Mucosa of descending colon (tissue), 3 donors: Measurements from ENCODE around the gene SLC8A3. TPM values are rescaled to one million over a fixed set of nuclear protein-coding genes. Genes with fewer than 3 reads are reported as not detected.

Source experiments
- ATAC-seq: fragments of 200-7000 bp; cut with Tn5 transposase; one replicate; pipeline ENCODE4 v1.9.1; 2020; ENCODE audit warnings: mild to moderate bottlenecking, moderate library complexity
- DNase-seq, 3 donors: peaks; one replicate each; pipeline ENCODE4 v3.0.0-alpha.2; 2020
- H3K36me3 ChIP-seq: fragments of 200-600 bp; one replicate; pipeline ENCODE4 v1.8.0; 2021; ENCODE audit warnings: low read depth, mild to moderate bottlenecking
- H3K4me1 ChIP-seq: fragments of 200-600 bp; one replicate; pipeline ENCODE4 v1.8.0; 2021; ENCODE audit warnings: low read depth, mild to moderate bottlenecking
- H3K4me3 ChIP-seq: fragments of 200-600 bp; one replicate; pipeline ENCODE4 v1.8.0; 2021; ENCODE audit warnings: mild to moderate bottlenecking
- H3K9me3 ChIP-seq: fragments of 200-600 bp; one replicate; pipeline ENCODE4 v1.8.0; 2021; ENCODE audit warnings: mild to moderate bottlenecking
- intact Hi-C, 2 donors: fragments of 100-400 bp; cut with DNase I in 1 of 2; cut with micrococcal nuclease in 1 of 2; formaldehyde crosslinking; loops; one replicate each; pipeline versions ENCODE4 v1.11.0 to v1.11.1; 2022; cut with DNase I, micrococcal nuclease
- total RNA-seq, 3 donors: library from RNA; stranded (reverse); fragmentation: NEBNext Ultra II Directional in 2 of 3; extraction: Animal tissue kit (Norgen Biotek cat#: 25700) in 2 of 3; gene quantifications; one replicate each; pipeline versions ENCODE4 v1.2.1 to v1.2.4, GENCODE V29; 2021 to 2023
- TF ChIP-seq, protein P1 (sequence below): fragments of 200-600 bp; IDR thresholded peaks from one replicate; pipeline ENCODE4 v1.8.0; 2022; ENCODE audit warnings: antibody characterized with exemption, mild to moderate bottlenecking
- donor health status: DM: no; HTN: no; CAD: no; lungs with moderate emphysema.
- donor health status: DM: no; HTN: no; CAD: no.
- donor health status: DM: no; HTN: yes; CAD: no.

SLC8A3 gene
- total RNA-seq, 3 donors from 2014 or later: 0.41 to 1.2 (median 0.67) TPM

DNA sequence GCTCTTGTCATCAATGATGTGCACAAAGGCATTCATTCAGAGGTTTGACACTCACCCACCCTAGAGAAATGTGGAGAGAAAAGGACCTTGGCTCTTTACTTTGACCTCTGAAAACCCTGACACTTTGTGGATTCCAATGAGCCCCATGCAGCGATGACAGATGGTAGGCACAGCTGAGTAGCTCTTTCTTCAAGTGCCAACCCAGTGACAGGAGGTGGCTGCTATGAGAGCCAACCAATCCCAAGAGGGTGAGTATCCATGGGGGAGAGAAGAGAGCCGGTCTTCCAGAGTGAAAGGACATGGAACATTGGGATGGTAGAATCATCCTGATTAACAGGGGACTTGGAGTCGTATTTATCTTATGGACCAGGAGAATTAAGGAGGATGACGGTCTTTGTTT lies 17.8 kb downstream of the SLC8A3 start:
- DNase-seq (no peak), ATAC-seq (no peak)
- intact Hi-C loops: no loop called here

DNA sequence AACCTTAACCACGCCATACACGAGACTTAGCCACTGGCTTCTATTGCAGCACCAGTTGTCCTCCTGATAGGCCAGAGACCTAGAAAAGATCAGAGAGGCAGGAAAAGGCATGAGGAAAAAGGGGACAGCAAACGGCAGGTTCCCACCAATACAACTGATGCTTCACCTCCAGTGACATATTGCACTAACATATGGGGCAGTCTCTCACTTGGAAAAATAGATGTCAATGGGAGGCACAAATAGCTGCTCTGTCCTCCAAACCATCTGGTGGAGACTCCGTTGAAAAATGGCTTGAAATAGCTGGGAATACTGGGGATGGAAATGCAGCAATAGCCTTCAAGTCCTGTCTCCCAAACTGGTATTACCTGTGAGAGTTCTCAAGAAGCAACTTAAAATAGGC lies 20.3 kb downstream of the SLC8A3 start:
- Histone ChIP-seq H3K36me3 (no peaks in the 10 kb centered on the region), H3K9me3 (no peaks in the 10 kb centered on the region), H3K4me1 (no peaks in the 10 kb centered on the region), H3K4me3 (no peak overlapping the region)
- no peak for ATAC-seq
- no peak for DNase-seq
- TF ChIP-seq, protein P1, sequence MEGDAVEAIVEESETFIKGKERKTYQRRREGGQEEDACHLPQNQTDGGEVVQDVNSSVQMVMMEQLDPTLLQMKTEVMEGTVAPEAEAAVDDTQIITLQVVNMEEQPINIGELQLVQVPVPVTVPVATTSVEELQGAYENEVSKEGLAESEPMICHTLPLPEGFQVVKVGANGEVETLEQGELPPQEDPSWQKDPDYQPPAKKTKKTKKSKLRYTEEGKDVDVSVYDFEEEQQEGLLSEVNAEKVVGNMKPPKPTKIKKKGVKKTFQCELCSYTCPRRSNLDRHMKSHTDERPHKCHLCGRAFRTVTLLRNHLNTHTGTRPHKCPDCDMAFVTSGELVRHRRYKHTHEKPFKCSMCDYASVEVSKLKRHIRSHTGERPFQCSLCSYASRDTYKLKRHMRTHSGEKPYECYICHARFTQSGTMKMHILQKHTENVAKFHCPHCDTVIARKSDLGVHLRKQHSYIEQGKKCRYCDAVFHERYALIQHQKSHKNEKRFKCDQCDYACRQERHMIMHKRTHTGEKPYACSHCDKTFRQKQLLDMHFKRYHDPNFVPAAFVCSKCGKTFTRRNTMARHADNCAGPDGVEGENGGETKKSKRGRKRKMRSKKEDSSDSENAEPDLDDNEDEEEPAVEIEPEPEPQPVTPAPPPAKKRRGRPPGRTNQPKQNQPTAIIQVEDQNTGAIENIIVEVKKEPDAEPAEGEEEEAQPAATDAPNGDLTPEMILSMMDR: no peak
- intact Hi-C loops: no loop called here

More for the DNA sequence above, 17.8 kb downstream of the SLC8A3 start:
- H3K36me3 ChIP-seq: no peaks in the 10 kb centered on the region
- TF ChIP-seq, protein P1: no peak
- H3K9me3 ChIP-seq: no peaks in the 10 kb centered on the region
- H3K4me3 ChIP-seq: no peak overlapping the region
- H3K4me1 ChIP-seq: no peaks in the 10 kb centered on the region

DNA sequence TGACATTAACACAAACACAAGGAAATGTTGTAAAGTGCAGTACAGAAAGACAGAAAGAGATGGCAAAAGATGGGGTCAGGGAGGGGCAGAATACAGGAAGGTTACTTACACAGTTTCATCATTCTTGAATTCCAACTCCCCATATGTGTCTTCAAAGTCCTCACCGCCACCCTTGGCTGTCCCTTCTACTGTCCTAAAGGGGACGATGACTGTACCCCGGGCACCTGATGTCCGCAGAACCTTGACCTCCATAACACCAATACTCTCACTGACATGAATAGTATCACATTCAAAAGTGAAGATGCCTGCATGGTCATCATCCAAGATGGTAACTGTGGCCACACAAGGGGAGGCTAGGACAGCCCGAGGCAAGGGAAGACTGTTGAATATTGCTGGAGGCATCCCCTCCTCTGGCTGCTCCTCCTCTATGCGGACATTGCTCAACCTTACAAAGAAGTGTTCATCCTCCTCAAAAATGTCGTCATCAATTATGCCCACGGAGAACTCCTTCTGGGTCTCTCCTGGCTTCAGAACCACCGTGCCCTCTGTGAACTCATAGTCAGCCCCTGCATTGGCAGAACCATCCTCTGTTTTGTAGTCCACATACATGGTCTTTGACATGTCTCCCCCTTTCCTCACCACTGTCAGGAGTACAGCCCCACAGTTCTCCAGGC lies 22.1 kb downstream of the SLC8A3 start:
- DNase-seq (no peak), ATAC-seq (no peak)
- Histone ChIP-seq H3K9me3 (no peaks in the 10 kb centered on the region), H3K4me3 (no peak overlapping the region), H3K4me1 (no peaks in the 10 kb centered on the region), H3K36me3 (no peaks in the 10 kb centered on the region)
- TF ChIP-seq, protein P1: no peak
- intact Hi-C loops: no loop called here

DNA sequence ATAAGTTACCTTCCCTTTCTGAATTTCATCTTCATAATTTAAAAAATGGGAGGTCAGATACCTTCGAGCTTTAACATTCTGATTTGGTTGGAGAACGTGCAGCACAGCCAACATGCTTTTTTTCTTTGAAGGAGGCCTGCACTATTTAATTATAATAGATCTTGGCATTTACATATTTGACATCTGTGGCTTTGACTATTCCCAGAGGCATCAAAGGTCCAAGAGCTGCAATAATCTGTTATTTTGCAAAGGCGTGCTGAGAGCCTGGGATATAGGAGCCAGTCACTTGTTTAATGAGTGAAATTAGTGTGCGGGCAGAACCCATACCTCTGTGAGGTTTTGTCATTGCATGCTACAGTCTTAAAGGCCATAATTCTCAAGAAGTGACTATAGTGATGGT lies 26.4 kb downstream of the SLC8A3 start:
- Histone ChIP-seq H3K9me3 (no peaks in the 10 kb centered on the region), H3K4me1 (no peaks in the 10 kb centered on the region), H3K4me3 (no peak overlapping the region), H3K36me3 (no peaks in the 10 kb centered on the region)
- no peak for DNase-seq
- intact Hi-C loops: no loop called here
- no peak for ATAC-seq
- TF ChIP-seq, protein P1: no peak

DNA sequence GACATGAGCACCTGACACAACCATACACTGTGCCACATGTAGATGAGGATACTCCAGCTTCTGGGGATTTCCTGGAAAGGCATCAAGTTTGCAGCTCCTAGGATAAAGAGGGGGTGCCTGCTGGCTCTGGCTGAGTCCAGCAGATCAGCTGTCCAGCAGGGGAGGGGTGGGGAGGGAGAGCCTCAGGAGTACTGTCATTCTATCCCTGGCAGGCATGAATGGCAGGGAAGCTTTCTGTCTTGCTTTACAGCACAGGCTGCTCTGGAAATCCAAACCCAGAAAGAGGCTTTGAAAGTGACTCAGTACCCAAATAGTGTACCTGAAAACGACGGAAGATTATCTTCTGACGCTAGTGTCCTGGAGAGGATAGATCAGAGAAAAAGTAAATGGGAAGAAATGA lies 32.2 kb downstream of the SLC8A3 start:
- no peak for ATAC-seq
- DNase-seq: no peak
- H3K36me3 ChIP-seq: no peaks in the 10 kb centered on the region
- H3K4me3 ChIP-seq: no peak overlapping the region
- TF ChIP-seq, protein P1: no peak
- intact Hi-C loops: no loop called here
- no peaks in the 10 kb centered on the region for H3K9me3 ChIP-seq
- H3K4me1 ChIP-seq: no peaks in the 10 kb centered on the region

DNA sequence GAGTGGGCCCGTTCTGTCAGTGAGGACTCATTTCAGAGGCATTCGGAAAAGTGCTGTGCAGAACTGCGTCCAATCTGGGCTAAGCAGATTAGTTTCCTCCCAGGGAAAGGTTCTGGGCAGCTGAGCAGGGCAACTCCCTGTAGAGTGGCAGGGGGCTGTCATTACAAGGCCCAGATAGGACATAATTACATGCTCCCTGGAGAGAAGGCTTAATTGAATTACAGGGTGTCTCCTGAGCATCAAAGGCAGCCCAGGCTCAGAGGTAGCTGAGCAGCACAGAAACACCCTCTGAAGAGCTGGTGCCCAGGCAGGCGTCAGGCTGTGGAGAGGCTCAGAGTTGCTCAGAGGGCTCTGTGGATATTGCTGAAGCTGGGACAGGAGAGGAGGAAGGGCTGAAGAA lies 36.0 kb downstream of the SLC8A3 start:
- Histone ChIP-seq H3K9me3 (no peaks in the 10 kb centered on the region), H3K36me3 (no peaks in the 10 kb centered on the region), H3K4me3 (no peak overlapping the region), H3K4me1 (no peaks in the 10 kb centered on the region)
- DNase-seq (no peak), ATAC-seq (no peak)
- TF ChIP-seq, protein P1: no peak
- intact Hi-C loops: no loop called here
